Measurements from ENCODE around the gene SMIM12.

SMIM12 gene

GRCh38 chr1:34859446-34860200 is at the start of gene SMIM12:
SMIM12 (minus strand) TSS chr1:34859749; CDS start chr1:34855977, 3,772 bp downstream.
- peak; percentile 84 for DNase-seq (ENCODE audit: low read depth)

- no peak for DNase-seq (ENCODE audit: low read depth)
These were observed 48.8 kb upstream of the SMIM12 start for GRCh38 chr1:34908369-34908768.

GRCh38 chr1:34907487-34908090 is 48.0 kb upstream of the SMIM12 start:
- DNase-seq (ENCODE audit: low read depth), result no peak

- no peak for DNase-seq (ENCODE audit: low read depth)
These were observed 47.2 kb upstream of the SMIM12 start for GRCh38 chr1:34906756-34907155.

- no peak for DNase-seq (ENCODE audit: low read depth)
These were observed 46.7 kb upstream of the SMIM12 start for GRCh38 chr1:34906222-34906621.

GRCh38 chr1:34905098-34905459 is 45.5 kb upstream of the SMIM12 start:
- no peak for DNase-seq (ENCODE audit: low read depth)

GRCh38 chr1:34904236-34905097 is 44.9 kb upstream of the SMIM12 start:
- DNase-seq (ENCODE audit: low read depth), result no peak

GRCh38 chr1:34901919-34902318 is 42.4 kb upstream of the SMIM12 start:
- no peak for DNase-seq (ENCODE audit: low read depth)

- no peak for DNase-seq (ENCODE audit: low read depth)
These were observed 41.4 kb upstream of the SMIM12 start for GRCh38 chr1:34900775-34901502.

- no peak for DNase-seq (ENCODE audit: low read depth)
These were observed 40.4 kb upstream of the SMIM12 start for GRCh38 chr1:34899906-34900305.

GRCh38 chr1:34899471-34899870 is 39.9 kb upstream of the SMIM12 start:
- DNase-seq (ENCODE audit: low read depth), result no peak

- no peak for DNase-seq (ENCODE audit: low read depth)
These were observed 38.8 kb upstream of the SMIM12 start for GRCh38 chr1:34898330-34898761.

GRCh38 chr1:34896612-34897011 is 37.1 kb upstream of the SMIM12 start:
- no peak for DNase-seq (ENCODE audit: low read depth)

GRCh38 chr1:34889705-34890104 is 30.2 kb upstream of the SMIM12 start:
- no peak for DNase-seq (ENCODE audit: low read depth)

GRCh38 chr1:34887593-34887992 is 28.0 kb upstream of the SMIM12 start:
- no peak for DNase-seq (ENCODE audit: low read depth)

- peak; percentile 17 for DNase-seq (ENCODE audit: low read depth)
These were observed 26.1 kb upstream of the SMIM12 start for GRCh38 chr1:34885405-34886247.

- DNase-seq (ENCODE audit: low read depth), result no peak
These were observed 25.4 kb upstream of the SMIM12 start for GRCh38 chr1:34884961-34885360.

GRCh38 chr1:34884536-34884935 is 25.0 kb upstream of the SMIM12 start:
- no peak for DNase-seq (ENCODE audit: low read depth)

- no peak for DNase-seq (ENCODE audit: low read depth)
These were observed 19.7 kb upstream of the SMIM12 start for GRCh38 chr1:34879230-34879629.

GRCh38 chr1:34876406-34876805 is 16.9 kb upstream of the SMIM12 start:
- no peak for DNase-seq (ENCODE audit: low read depth)

GRCh38 chr1:34874296-34874952 is 14.9 kb upstream of the SMIM12 start:
- DNase-seq (ENCODE audit: low read depth), result no peak

Data from activated T-helper 1 cell treated with Interleukin-2 at 50 U/mL for 16 hours (primary cell).